Mesenchymal stem cell (in vitro differentiated cells and primary cell): ENCODE results near the gene PLVAP.

ENCODE experiments used
- DNase-seq: peaks from one replicate; pipeline ENCODE4 v3.0.0-alpha.2; 2013
- H2AFZ ChIP-seq: one replicate; pipeline ENCODE4 v1.6.1; 2013; ENCODE audit warnings: low read depth, mild to moderate bottlenecking, control low read depth, inconsistent platforms, low read length, moderate library complexity
- H2AK5ac ChIP-seq: 2 replicates; pipeline ENCODE4 v1.6.1; 2013; ENCODE audit warnings: low read length, moderate library complexity, mild to moderate bottlenecking, inconsistent platforms; ENCODE audit not compliant: severe bottlenecking
- H2BK120ac ChIP-seq: one replicate; pipeline ENCODE4 v1.6.1; 2013; ENCODE audit warnings: low read depth, mild to moderate bottlenecking, inconsistent platforms, low read length, moderate library complexity
- H2BK12ac ChIP-seq, 2 experiments: one replicate each; pipeline ENCODE4 v1.6.1; 2013; ENCODE audit warnings: inconsistent platforms in 2 of 2, low read length in 2 of 2, mild to moderate bottlenecking in 2 of 2, moderate library complexity in 2 of 2, control low read depth in 1 of 2
- H2BK15ac ChIP-seq: one replicate; pipeline ENCODE4 v1.6.1; 2013; ENCODE audit warnings: mild to moderate bottlenecking, low read depth, inconsistent platforms; ENCODE audit not compliant: poor library complexity, severe bottlenecking
- H2BK5ac ChIP-seq: 2 replicates; pipeline ENCODE4 v1.6.1; 2013; ENCODE audit warnings: low read depth, mild to moderate bottlenecking, low read length, control low read depth, inconsistent platforms; ENCODE audit not compliant: poor library complexity, severe bottlenecking
- H3K14ac ChIP-seq, 2 experiments: one replicate each; pipeline ENCODE4 v1.6.1; 2013; ENCODE audit warnings: inconsistent platforms in 2 of 2, low read length in 2 of 2, control low read depth in 1 of 2, mild to moderate bottlenecking in 1 of 2, moderate library complexity in 1 of 2
- H3K18ac ChIP-seq, 2 experiments: one replicate each; pipeline ENCODE4 v1.6.1; 2013; ENCODE audit warnings: inconsistent platforms in 2 of 2, low read length in 2 of 2, control low read depth in 1 of 2, low read depth in 1 of 2, mild to moderate bottlenecking in 1 of 2
- H3K23ac ChIP-seq, 2 experiments: one replicate each; pipeline ENCODE4 v1.6.1; 2013; ENCODE audit warnings: inconsistent platforms in 2 of 2, low read length in 2 of 2, mild to moderate bottlenecking in 2 of 2, moderate library complexity in 2 of 2, control low read depth in 1 of 2
- H3K27ac ChIP-seq: 2 replicates; pipeline ENCODE4 v1.5.1; 2013; ENCODE audit warnings: mild to moderate bottlenecking, moderate library complexity, low read length, control low read depth, inconsistent platforms; ENCODE audit not compliant: poor library complexity, severe bottlenecking
- H3K27me3 ChIP-seq, 2 experiments: 2 replicates each; pipeline versions ENCODE4 v1.6.1 to v1.7.0; 2013; ENCODE audit warnings: low read length in 2 of 2, mild to moderate bottlenecking in 2 of 2, moderate library complexity in 2 of 2, control low read depth in 1 of 2, inconsistent platforms in 1 of 2; ENCODE audit not compliant: control insufficient read depth in 1 of 2, insufficient read depth in 1 of 2
- H3K36me3 ChIP-seq, 2 experiments: 2 replicates each; pipeline versions ENCODE4 v1.6.1 to v1.7.0; 2013; ENCODE audit warnings: low read length in 2 of 2, control low read depth in 1 of 2, inconsistent platforms in 1 of 2, low read depth in 1 of 2, mild to moderate bottlenecking in 1 of 2; ENCODE audit not compliant: insufficient read depth in 2 of 2, control insufficient read depth in 1 of 2
- H3K4ac ChIP-seq, 2 experiments: one replicate each; pipeline ENCODE4 v1.6.1; 2013; ENCODE audit warnings: inconsistent platforms in 2 of 2, low read length in 2 of 2, mild to moderate bottlenecking in 2 of 2, moderate library complexity in 2 of 2, control low read depth in 1 of 2, low read depth in 1 of 2
- H3K4me1 ChIP-seq: 2 replicates; pipeline ENCODE4 v1.6.1; 2013; ENCODE audit warnings: low read depth, low read length, control low read depth; ENCODE audit not compliant: control insufficient read depth, insufficient read depth
- H3K4me2 ChIP-seq: 2 replicates; pipeline ENCODE4 v1.6.1; 2013; ENCODE audit warnings: low read length, mild to moderate bottlenecking, inconsistent platforms; ENCODE audit not compliant: poor library complexity, severe bottlenecking
- H3K4me3 ChIP-seq, 2 experiments: 2 replicates each; pipeline versions ENCODE4 v1.5.1 to v1.7.0; 2013; ENCODE audit warnings: low read length in 2 of 2, mild to moderate bottlenecking in 2 of 2, control low read depth in 1 of 2, low read depth in 1 of 2; ENCODE audit not compliant: insufficient read depth in 1 of 2
- H3K79me1 ChIP-seq: replicated peaks from 2 replicates; pipeline ENCODE4 v1.6.1; 2013; ENCODE audit warnings: mild to moderate bottlenecking, control low read depth, low read length, inconsistent platforms; ENCODE audit not compliant: poor library complexity, severe bottlenecking
- H3K9ac ChIP-seq: 2 replicates; pipeline ENCODE4 v1.7.0; 2013; ENCODE audit warnings: mild to moderate bottlenecking, low read length, moderate library complexity
- H3K9me3 ChIP-seq: 2 replicates; pipeline ENCODE4 v1.7.0; 2013; ENCODE audit warnings: mild to moderate bottlenecking, low read length; ENCODE audit not compliant: control insufficient read depth
- H4K8ac ChIP-seq: one replicate; pipeline ENCODE4 v1.6.1; 2013; ENCODE audit warnings: inconsistent platforms, mild to moderate bottlenecking, low read length, moderate library complexity
- H4K91ac ChIP-seq: one replicate; pipeline ENCODE4 v1.6.1; 2013; ENCODE audit warnings: mild to moderate bottlenecking, low read length, inconsistent platforms
- WGBS: methylation state at CpG from one replicate; pipeline ENCODE4 v1.1.7; 2013; ENCODE audit warnings: mixed read lengths; 5-methylcytosine and 5-hydroxymethylcytosine counted together

PLVAP gene

DNA sequence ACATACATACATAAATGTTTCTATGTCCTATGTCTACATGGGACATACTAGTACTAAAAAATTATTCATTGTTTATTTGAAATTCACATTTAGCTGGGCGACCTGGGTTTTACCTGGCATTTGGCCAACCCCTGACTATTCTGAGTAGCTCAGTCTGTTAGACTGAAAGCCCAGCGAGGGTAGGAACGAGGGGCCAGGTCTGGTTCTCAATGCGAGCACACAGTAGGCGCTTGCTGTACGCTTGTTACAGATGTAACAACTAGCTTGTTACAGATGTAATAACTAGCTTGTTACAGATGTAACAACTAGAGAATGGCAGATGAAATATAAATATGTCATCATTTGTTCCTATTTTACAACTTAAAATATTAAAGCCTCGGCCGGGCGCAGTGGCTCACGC lies 41.6 kb downstream of the PLVAP start:
- peak overlapping the region in 1 of 2 experiments; percentile 88 for H3K4me3 ChIP-seq
- H3K79me1 ChIP-seq: peaks cover 19% of the 10 kb centered on the region
- peak overlapping the region; percentile 78 for H3K9ac ChIP-seq
- no peaks in the 10 kb centered on the region for H3K9me3 ChIP-seq
- H3K4ac ChIP-seq: no peak overlapping the region
- no peaks in the 10 kb centered on the region for H3K27me3 ChIP-seq
- no peak overlapping the region for H4K8ac ChIP-seq
- H3K4me1 ChIP-seq: peaks cover 28% of the 10 kb centered on the region
- no peak overlapping the region for H4K91ac ChIP-seq
- H3K14ac ChIP-seq: no peak overlapping the region
- no peak overlapping the region for H2BK12ac ChIP-seq
- no peak overlapping the region for H3K23ac ChIP-seq
- WGBS: 92% methylated on average over 7 of the region's 10 CpGs
- H3K4me2 ChIP-seq: no peak overlapping the region
- H2BK15ac ChIP-seq: no peak overlapping the region
- H2BK120ac ChIP-seq: no peak overlapping the region
- H3K18ac ChIP-seq: no peak overlapping the region
- no peak overlapping the region for H3K27ac ChIP-seq
- H2AK5ac ChIP-seq: no peak overlapping the region
- H3K36me3 ChIP-seq: peaks cover 9 to 34% of the 10 kb centered on the region in 2 experiments
- H2AFZ ChIP-seq: no peak overlapping the region
- no peak overlapping the region for H2BK5ac ChIP-seq
- DNase-seq: no peak

DNA sequence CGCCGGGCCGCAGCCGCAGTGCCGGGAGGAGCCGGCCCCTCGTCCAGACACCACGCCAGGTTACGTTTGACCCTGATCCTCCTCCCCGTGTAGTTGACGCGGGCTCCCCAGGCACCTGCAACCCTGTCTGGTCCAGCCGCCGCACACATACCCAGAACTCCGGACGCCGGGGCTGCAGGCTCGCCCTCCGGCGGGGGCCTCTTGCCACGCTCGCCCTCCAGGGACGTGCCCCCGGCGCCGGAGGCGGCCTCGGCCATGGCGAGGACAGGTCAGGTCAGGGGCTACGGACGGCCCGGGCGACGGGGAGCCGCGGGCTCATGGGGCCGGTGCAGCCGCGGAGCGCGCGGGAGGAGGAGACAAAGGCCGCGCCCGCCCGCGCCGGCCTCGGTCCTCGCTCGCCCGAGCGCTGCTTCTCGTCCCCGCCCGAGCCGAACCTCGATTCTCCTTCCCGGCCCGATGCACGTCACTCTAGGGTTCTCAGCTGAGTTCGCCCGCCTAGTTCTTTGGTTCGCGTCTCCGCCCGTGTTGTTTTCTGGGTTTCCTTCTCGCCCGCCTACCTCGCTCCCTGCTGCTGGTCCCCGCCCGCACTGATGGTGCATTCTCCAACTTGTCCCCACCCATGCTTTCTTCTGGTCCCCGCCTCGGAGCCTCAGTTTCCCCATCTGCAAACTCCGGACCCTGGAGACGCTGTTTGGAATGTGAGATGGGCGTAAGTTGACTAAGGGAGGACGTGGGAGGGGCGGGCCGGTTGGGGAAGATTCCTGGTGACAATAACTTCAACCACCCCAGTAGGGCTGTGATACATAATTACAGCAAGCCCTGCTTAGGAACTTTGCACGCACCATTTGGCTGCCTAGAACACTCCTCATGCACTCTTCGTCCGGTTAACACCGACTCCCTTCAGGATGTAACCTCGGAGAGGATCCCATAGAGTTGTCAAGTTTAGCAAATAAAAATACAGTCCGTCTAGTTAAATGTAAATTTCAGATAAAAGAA lies 42.4 kb downstream of the PLVAP start, which contains the start of gene ANO8:
ANO8 (minus strand) TSS at position 442 of the 996 bp plus-strand sequence; CDS start at position 257, 185 bp downstream.
- peak within 1 kb of the TSS; percentile 35 to 94 for H3K4ac ChIP-seq
- DNase-seq: peak; percentile 98
- peaks cover 17 to 38% of the 10 kb centered on the region in 2 experiments for H3K36me3 ChIP-seq
- peak within 1 kb of the TSS; percentile 23 for H2BK120ac ChIP-seq
- peak within 1 kb of the TSS; percentile 86 for H2AFZ ChIP-seq
- peak within 1 kb of the TSS; percentile 45 to 85 for H3K18ac ChIP-seq
- H3K23ac ChIP-seq: peak within 1 kb of the TSS in 1 of 2 experiments; percentile 73
- peak within 1 kb of the TSS; percentile 78 for H3K9ac ChIP-seq
- peak within 1 kb of the TSS; percentile 21 for H4K91ac ChIP-seq
- H2BK5ac ChIP-seq: no peak within 1 kb of the TSS
- H3K14ac ChIP-seq: peak within 1 kb of the TSS in 1 of 2 experiments; percentile 89
- H3K4me2 ChIP-seq: peak within 1 kb of the TSS; percentile 90
- WGBS: 6% methylated on average over 81 of the region's 86 CpGs
- H2AK5ac ChIP-seq: no peak within 1 kb of the TSS
- H3K27ac ChIP-seq: no peak within 1 kb of the TSS
- H3K4me1 ChIP-seq: peaks cover 31% of the 10 kb centered on the region
- peak within 1 kb of the TSS; percentile 83 to 88 for H3K4me3 ChIP-seq
- peaks cover 19% of the 10 kb centered on the region for H3K79me1 ChIP-seq
- no peaks in the 10 kb centered on the region for H3K27me3 ChIP-seq
- H4K8ac ChIP-seq: peak within 1 kb of the TSS; percentile 67
- peak within 1 kb of the TSS in 1 of 2 experiments; percentile 66 for H2BK12ac ChIP-seq
- no peaks in the 10 kb centered on the region for H3K9me3 ChIP-seq
- H2BK15ac ChIP-seq: peak within 1 kb of the TSS; percentile 80

DNA sequence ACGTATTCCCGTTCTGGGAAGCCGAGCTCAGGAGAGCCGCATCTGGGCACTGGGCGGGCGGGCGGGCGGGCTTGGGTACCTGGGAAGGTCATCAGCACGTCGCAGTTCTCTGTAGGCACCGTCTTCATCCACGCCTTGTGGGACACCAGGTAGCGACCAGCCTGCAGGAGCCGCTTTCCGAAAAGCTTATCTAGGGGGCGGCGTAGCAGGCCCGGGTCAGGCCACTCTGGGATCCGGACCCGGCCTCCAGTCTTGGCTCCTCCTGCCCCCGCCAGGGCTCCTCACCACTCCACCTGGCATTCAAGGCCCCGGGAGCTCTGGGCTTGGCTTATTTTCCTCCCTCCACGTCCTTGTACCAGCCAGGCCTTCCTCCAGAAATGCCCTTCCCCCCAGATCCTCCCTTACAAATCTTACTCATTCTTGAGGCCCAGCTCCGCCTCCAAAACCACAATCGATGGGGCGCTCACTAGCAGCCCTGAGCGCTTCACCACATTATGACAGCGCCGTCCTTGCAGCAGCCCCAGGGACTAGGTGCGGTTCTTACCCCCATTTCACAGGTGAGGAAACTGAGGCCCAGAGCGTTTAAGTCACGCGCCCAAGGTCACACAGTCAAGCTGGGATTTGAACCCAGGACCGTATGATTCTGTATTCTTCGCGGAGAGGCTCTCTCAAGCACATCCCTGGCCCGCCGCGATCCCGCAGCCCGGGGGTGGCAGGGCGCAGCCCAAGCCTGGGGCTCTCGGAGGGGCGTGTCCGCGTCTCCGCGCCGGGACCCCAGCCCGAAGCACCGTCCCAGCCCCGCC lies 43.3 kb downstream of the PLVAP start:
- H3K14ac ChIP-seq: peak overlapping the region in 1 of 2 experiments; percentile 89
- H3K23ac ChIP-seq: peak overlapping the region in 1 of 2 experiments; percentile 73
- H3K4me1 ChIP-seq: peaks cover 37% of the 10 kb centered on the region
- peak overlapping the region; percentile 78 for H3K9ac ChIP-seq
- H4K91ac ChIP-seq: peak overlapping the region; percentile 76
- peak overlapping the region; percentile 90 for H3K4me2 ChIP-seq
- peak overlapping the region; percentile 23 for H2BK120ac ChIP-seq
- H3K9me3 ChIP-seq: no peaks in the 10 kb centered on the region
- 34% methylated on average over 52 of the region's 52 CpGs for WGBS
- peak overlapping the region; percentile 45 to 85 for H3K18ac ChIP-seq
- no peak overlapping the region for H3K27ac ChIP-seq
- H2BK5ac ChIP-seq: no peak overlapping the region
- peak overlapping the region; percentile 83 to 88 for H3K4me3 ChIP-seq
- H2AFZ ChIP-seq: peak overlapping the region; percentile 86
- H2BK15ac ChIP-seq: peak overlapping the region; percentile 80
- no peaks in the 10 kb centered on the region for H3K27me3 ChIP-seq
- peak overlapping the region in 1 of 2 experiments; percentile 66 for H2BK12ac ChIP-seq
- peaks cover 18 to 40% of the 10 kb centered on the region in 2 experiments for H3K36me3 ChIP-seq
- peaks cover 22% of the 10 kb centered on the region for H3K79me1 ChIP-seq
- peak overlapping the region; percentile 67 for H4K8ac ChIP-seq
- peak overlapping the region; percentile 35 to 94 for H3K4ac ChIP-seq
- peak; percentile 88 for DNase-seq
- no peak overlapping the region for H2AK5ac ChIP-seq
